H7 (cell line): ENCODE results near the gene CHSY1. TPM values are rescaled to one million over a fixed set of nuclear protein-coding genes. Genes with fewer than 3 reads are reported as not detected.
A peak's percentile ranks its signal among the peaks of the same experiment; 100 is the strongest.

ENCODE experiments used
- DNase-seq: peaks from one replicate; pipeline ENCODE4 v3.0.0; 2012
- H3K27me3 ChIP-seq: 2 replicates; pipeline ENCODE4 v1.6.0; 2011; ENCODE audit warnings: mild to moderate bottlenecking, low read length; ENCODE audit not compliant: control insufficient read depth, insufficient read depth
- H3K36me3 ChIP-seq: replicated peaks from 2 replicates; pipeline ENCODE4 v1.5.1; 2011; ENCODE audit warnings: low read length; ENCODE audit not compliant: control insufficient read depth, insufficient read depth
- H3K4me3 ChIP-seq: 2 replicates; pipeline ENCODE4 v1.5.1; 2011; ENCODE audit warnings: low read depth, mild to moderate bottlenecking, control low read depth, low read length, moderate library complexity; ENCODE audit not compliant: insufficient read depth
- total RNA-seq: library from RNA; depleted of rRNA; stranded (reverse); fragments of >200 nt; shearing (Covaris generic); gene quantifications from 2 replicates; pipeline ENCODE4 v1.2.3, GENCODE V29; 2014

CHSY1 gene
- total RNA-seq, 1 experiment from 2014 or later, result 45.8 TPM

DNA sequence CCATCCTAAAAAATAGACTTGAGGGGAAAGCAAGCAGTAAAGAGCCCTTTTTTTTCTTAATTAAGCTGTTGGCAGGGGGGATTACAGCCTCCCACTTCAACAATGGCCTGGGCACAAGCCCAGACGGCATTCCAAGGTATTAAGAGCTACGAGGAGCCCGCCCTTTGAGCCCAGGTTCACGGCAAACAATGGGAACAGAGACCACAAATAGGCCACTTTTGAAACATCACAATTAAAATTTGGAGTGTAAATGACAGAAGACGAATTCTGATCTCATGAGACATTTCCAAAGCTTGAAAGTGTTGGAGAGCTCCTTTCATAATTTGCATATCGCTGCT, 8.9 kb downstream of the CHSY1 start:
- no peak overlapping the region for H3K4me3 ChIP-seq
- H3K36me3 ChIP-seq, result peaks cover 7% of the 10 kb centered on the region
- no peaks in the 10 kb centered on the region for H3K27me3 ChIP-seq
- no peak for DNase-seq

GRCh38 chr15:101242160-101242998, 9.5 kb downstream of the CHSY1 start:
- no peak for DNase-seq
- Histone ChIP-seq H3K36me3 (peaks cover 4% of the 10 kb centered on the region), H3K27me3 (no peaks in the 10 kb centered on the region), H3K4me3 (no peak overlapping the region)

- Histone ChIP-seq H3K4me3 (no peak overlapping the region), H3K36me3 (peaks cover 6% of the 10 kb centered on the region), H3K27me3 (no peaks in the 10 kb centered on the region)
- no peak for DNase-seq
These were observed 11.5 kb downstream of the CHSY1 start for GRCh38 chr15:101240358-101240757.

- Histone ChIP-seq H3K4me3 (no peak overlapping the region), H3K36me3 (peaks cover 10% of the 10 kb centered on the region), H3K27me3 (no peaks in the 10 kb centered on the region)
- DNase-seq, result no peak
These were observed 12.1 kb downstream of the CHSY1 start for GRCh38 chr15:101239724-101240136.

DNA sequence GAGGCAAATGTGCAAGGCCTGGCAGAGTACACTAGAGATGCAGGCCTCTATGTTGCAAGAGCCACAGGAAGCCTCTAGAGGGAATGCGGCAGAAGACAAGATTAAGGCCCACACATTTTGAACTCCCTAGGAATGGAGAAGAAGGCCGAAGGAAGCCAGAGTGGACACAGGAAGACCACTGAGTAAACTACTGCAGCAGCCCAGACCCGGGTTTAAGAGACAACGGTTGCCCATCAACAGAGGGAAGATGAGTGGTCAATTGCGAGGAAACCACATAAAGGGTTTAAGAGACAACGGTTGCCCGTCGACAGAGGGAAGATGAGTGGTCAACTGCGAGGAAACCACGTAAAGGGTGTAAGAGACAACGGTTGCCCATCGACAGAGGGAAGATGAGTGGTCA, 14.6 kb downstream of the CHSY1 start:
- peaks cover 9% of the 10 kb centered on the region for H3K36me3 ChIP-seq
- H3K4me3 ChIP-seq, result no peak overlapping the region
- DNase-seq, result no peak
- H3K27me3 ChIP-seq, result no peaks in the 10 kb centered on the region

- Histone ChIP-seq H3K4me3 (no peak overlapping the region), H3K36me3 (peaks cover 9% of the 10 kb centered on the region)
These were observed 18.1 kb downstream of the CHSY1 start for GRCh38 chr15:101233651-101234280.

DNA sequence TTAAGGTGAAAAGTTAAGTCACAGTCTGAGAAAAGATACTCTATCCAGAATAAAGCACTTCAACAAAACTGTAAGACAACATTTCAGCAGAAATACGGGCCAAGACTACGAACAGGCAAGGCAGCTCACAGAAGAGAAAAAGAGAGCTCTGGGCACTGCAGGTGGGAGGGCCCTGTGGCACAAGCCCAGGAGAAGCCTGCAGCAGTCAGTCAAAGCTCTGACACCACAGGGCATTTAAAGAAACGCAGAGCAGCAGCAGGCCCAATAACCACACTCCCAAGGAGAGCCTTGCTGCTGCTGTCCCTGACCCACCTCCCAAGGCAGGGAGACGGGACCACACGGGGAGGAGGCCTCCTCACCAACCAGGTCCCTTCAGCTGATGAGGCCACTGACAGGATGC, 19.2 kb downstream of the CHSY1 start:
- H3K4me3 ChIP-seq, result no peak overlapping the region
- DNase-seq, result peak; percentile 41
- peaks cover 9% of the 10 kb centered on the region for H3K36me3 ChIP-seq
- no peaks in the 10 kb centered on the region for H3K27me3 ChIP-seq

More at GRCh38 chr15:101233651-101234280, 18.1 kb downstream of the CHSY1 start:
- no peak for DNase-seq
- no peaks in the 10 kb centered on the region for H3K27me3 ChIP-seq

- Histone ChIP-seq H3K27me3 (no peaks in the 10 kb centered on the region), H3K4me3 (no peak overlapping the region)
These were observed 23.5 kb downstream of the CHSY1 start for GRCh38 chr15:101228313-101228712.

DNA sequence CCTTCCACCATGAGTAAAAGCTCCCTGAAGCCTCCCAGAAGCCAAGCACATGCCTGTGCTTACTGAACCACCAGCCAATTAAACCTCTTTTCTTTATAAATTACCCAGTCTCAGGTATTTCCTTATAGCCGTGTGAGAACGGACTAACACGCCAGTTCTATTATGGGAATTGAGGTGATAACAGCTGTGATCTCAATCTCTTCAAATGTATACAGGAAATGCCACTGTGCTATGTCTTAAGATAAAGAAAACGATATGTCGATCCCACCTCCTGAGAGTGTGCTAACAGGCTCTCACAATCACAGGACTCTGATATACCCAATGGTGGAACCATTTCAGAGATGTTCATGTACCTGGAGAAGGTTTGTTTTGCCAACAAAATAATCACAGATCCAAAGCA, 26.2 kb downstream of the CHSY1 start:
- no peak for DNase-seq
- no peak overlapping the region for H3K4me3 ChIP-seq
- no peaks in the 10 kb centered on the region for H3K27me3 ChIP-seq
- H3K36me3 ChIP-seq, result peaks cover 4% of the 10 kb centered on the region

More at GRCh38 chr15:101228313-101228712, 23.5 kb downstream of the CHSY1 start:
- DNase-seq, result no peak
- H3K36me3 ChIP-seq, result peaks cover 4% of the 10 kb centered on the region

GRCh38 chr15:101221902-101222301, 29.9 kb downstream of the CHSY1 start:
- DNase-seq, result no peak
- no peak overlapping the region for H3K4me3 ChIP-seq
- H3K27me3 ChIP-seq, result no peaks in the 10 kb centered on the region
- peaks cover 4% of the 10 kb centered on the region for H3K36me3 ChIP-seq

DNA sequence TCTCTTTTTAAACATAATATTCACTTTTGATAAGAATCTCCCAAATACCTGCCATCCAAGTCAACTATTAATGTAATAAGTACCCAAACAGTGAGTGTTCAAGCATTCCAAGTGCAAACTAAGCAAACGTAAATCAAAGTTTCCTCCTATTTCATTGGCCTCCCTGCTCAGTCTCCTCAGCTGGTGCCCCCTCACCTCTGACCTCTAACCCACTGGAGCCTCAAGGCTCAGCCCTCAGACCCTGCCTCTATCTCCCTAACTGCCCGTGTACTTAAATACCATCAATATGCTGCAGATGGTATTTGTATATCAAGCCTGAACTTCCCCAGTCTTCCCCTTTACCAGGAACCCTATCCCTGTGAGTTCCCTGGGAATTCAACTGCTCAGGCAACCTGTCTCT, 31.8 kb downstream of the CHSY1 start:
- Histone ChIP-seq H3K4me3 (no peak overlapping the region), H3K27me3 (no peaks in the 10 kb centered on the region), H3K36me3 (peaks cover 1% of the 10 kb centered on the region)
- DNase-seq, result no peak

GRCh38 chr15:101219441-101219840, 32.4 kb downstream of the CHSY1 start:
- peaks cover 1% of the 10 kb centered on the region for H3K36me3 ChIP-seq
- no peak overlapping the region for H3K4me3 ChIP-seq
- no peak for DNase-seq
- H3K27me3 ChIP-seq, result no peaks in the 10 kb centered on the region

GRCh38 chr15:101217446-101217845, 34.4 kb downstream of the CHSY1 start:
- Histone ChIP-seq H3K27me3 (no peaks in the 10 kb centered on the region), H3K36me3 (no peaks in the 10 kb centered on the region; the same call in 1 of the 2 replicates), H3K4me3 (no peak overlapping the region)
- DNase-seq, result no peak

DNA sequence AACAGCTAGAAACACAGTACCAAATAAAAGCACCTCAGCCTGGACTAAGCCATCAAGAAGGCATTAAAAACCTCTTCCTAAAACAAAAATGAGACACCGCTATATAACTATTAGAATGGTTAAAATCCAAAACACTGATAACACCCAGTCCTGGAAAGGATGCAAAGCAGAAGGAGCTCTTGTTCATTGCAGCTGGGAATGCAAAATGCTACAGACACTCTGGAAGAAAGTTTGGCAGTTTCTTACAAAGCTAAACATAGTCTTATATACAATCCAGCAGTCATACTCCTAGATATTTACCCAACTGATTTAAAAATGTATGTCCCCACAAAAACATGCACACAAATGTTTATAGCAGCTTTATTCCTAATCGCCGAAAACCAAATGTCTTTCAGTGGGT, 35.7 kb downstream of the CHSY1 start:
- no peak for DNase-seq
- Histone ChIP-seq H3K36me3 (no peaks in the 10 kb centered on the region; the same call in 1 of the 2 replicates), H3K4me3 (no peak overlapping the region), H3K27me3 (no peaks in the 10 kb centered on the region)

- Histone ChIP-seq H3K36me3 (no peaks in the 10 kb centered on the region; the same call in 1 of the 2 replicates), H3K4me3 (no peak overlapping the region)
- DNase-seq, result no peak
These were observed 36.2 kb downstream of the CHSY1 start for GRCh38 chr15:101215681-101216080.

More at GRCh38 chr15:101215681-101216080, 36.2 kb downstream of the CHSY1 start:
- H3K27me3 ChIP-seq, result no peaks in the 10 kb centered on the region
